Ishikawa (cell line): ENCODE results near the gene IPO9.

ENCODE experiments used
- CREB1 ChIP-seq: IDR thresholded peaks from 2 replicates; pipeline ENCODE4 v1.6.1; 2012; ENCODE audit warnings: low read depth
- EGR1 ChIP-seq: IDR thresholded peaks from 2 replicates; pipeline ENCODE4 v1.6.1; 2012
- EP300 ChIP-seq: IDR thresholded peaks from 2 replicates; pipeline ENCODE4 v1.6.1; 2012; ENCODE audit warnings: borderline replicate concordance
- FOXM1 ChIP-seq: IDR thresholded peaks from 2 replicates; pipeline ENCODE4 v1.6.1; 2012; ENCODE audit warnings: low read depth, borderline replicate concordance
- MAX ChIP-seq: IDR thresholded peaks from 2 replicates; pipeline ENCODE4 v1.6.1; 2012
- REST ChIP-seq: IDR thresholded peaks from 2 replicates; pipeline ENCODE4 v1.6.1; 2012; ENCODE audit warnings: low read depth, mild to moderate bottlenecking
- TCF12 ChIP-seq: IDR thresholded peaks from 2 replicates; pipeline ENCODE4 v1.6.1; 2012; ENCODE audit warnings: low read depth
- TEAD4 ChIP-seq: IDR thresholded peaks from 2 replicates; pipeline ENCODE4 v1.6.1; 2012

GRCh38 chr1:201921952-201922558 lies 93.1 kb downstream of the IPO9 start:
- TF ChIP-seq EP300, result no peak
- no peak for TF ChIP-seq REST
- no peak for TF ChIP-seq TEAD4
- no peak for TF ChIP-seq FOXM1
- no peak for TF ChIP-seq EGR1
- no peak for TF ChIP-seq MAX
- TF ChIP-seq TCF12, result no peak
- no peak for TF ChIP-seq CREB1
